ENCODE data around the gene UBAC2.

The UBAC2 gene

GRCh38 chr13:99200432-99201167 lies at the start of gene UBAC2:
Gene UBAC2, plus strand, starts transcription at chr13:99200854. Its CDS starts 55 bp downstream, at chr13:99200909.
- DNase-seq (ENCODE audit: low spot score), result peak; percentile 95

DNA sequence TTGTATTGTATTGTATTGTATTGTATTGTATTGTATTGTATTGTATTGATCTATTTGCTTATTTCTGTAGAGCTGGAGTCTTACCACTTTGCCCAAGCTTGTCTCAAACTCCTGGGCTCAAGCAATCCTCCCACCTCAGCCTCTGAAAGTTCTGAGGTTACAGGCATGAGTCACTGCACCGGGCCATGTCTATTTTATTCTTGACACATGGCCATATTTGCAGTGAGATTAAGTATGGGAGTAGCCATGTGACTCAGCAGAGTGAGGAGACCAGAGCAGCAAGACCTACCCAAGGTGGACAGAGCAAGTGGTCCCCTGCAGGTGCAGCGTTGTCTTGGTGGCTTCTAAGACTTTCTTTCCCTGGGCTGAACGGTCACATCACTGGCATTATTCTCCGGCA lies 49.1 kb upstream of the UBAC2 start:
- peak; percentile 48 for DNase-seq (ENCODE audit: low spot score)

DNA sequence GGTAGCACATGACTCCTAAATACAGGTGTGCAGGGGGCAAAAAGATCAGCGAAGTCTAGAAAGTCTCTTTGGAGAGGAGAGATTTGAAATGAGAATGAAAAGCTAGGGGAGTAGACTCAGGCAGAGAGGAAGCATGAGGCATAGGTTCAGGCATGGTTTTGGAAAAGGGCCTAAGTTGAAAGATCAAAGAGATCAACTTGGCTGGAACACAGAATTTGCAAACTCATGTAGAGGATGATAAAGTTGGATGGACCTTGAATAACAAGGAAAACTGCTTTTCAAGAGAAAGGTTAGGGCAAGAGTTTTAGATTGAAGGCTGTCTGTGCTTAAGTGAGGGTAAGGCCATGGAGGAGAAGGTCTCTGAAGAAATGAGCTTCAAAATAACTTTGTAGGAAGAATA lies 47.4 kb upstream of the UBAC2 start:
- no peak for DNase-seq (ENCODE audit: low spot score)

DNA sequence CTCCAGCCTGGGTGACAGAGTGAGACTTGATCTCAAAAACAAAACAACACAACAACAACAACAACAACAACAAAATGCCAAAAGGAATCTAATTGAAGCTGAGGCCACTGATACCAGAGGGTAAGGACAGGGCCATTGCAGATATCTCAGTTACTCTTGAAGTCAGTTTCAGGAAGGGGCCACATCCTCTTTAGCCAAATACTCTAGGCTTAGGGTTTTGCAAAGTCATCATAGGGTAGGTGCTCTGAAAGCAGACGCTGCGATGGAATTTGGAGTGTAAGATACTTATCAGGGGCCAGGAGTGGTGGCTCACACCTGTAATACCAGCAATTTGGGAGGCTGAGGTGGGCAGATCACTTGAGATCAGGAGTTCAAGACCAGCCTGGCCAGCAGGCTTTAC lies 46.6 kb upstream of the UBAC2 start:
- no peak for DNase-seq (ENCODE audit: low spot score)

GRCh38 chr13:99155821-99156220 lies 44.8 kb upstream of the UBAC2 start:
- DNase-seq (ENCODE audit: low spot score), result no peak

- DNase-seq (ENCODE audit: low spot score), result no peak
Measured at GRCh38 chr13:99157046-99157445, 43.6 kb upstream of the UBAC2 start.

DNA sequence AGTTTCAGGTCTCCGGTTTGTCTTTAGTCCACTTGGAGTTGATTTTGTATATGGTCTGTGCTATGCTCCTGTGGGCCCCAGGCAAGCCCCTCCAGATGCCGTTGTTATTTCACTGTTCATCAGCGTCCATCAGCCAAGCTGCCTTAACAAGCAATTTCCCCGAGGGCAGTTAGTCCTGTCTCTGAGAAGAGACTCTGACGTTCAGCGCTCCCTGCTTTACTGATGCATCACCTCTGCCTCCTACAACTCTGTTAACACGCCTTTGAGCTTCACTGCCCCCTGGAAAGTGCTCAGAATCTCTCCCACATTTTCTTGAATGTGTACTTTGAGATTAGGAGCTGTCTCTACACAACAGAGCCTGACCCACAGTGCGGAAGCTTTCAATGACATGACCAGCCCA lies 41.8 kb upstream of the UBAC2 start:
- no peak for DNase-seq (ENCODE audit: low spot score)

- no peak for DNase-seq (ENCODE audit: low spot score)
Measured at GRCh38 chr13:99159331-99160061, 41.2 kb upstream of the UBAC2 start.

DNA sequence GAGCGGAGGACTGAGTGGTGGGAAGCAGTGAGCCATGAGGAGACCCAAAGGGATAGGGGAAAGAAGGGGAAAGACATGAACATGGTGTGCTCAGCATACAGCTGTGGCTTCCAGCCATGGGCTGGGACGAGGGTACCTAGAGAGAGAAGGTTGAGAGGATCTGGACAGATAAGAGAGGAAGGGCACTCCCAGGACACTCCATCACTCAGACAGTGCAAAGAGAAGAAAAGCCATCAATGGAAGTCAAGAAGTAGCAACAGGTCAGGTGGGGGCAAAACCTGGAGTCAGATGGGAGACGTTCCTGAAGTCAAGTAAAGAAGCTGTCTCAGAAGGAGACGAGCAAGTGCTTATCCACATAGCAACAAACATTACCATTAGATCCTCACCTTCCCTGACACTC lies 40.2 kb upstream of the UBAC2 start:
- DNase-seq (ENCODE audit: low spot score), result no peak

- no peak for DNase-seq (ENCODE audit: low spot score)
Measured at GRCh38 chr13:99161512-99161911, 39.1 kb upstream of the UBAC2 start.

GRCh38 chr13:99162567-99163361 lies 37.9 kb upstream of the UBAC2 start:
- DNase-seq (ENCODE audit: low spot score), result no peak

- DNase-seq (ENCODE audit: low spot score), result no peak
Measured at GRCh38 chr13:99164226-99164625, 36.4 kb upstream of the UBAC2 start.

- no peak for DNase-seq (ENCODE audit: low spot score)
Measured at GRCh38 chr13:99165753-99166587, 34.7 kb upstream of the UBAC2 start.

- DNase-seq (ENCODE audit: low spot score), result no peak
Measured at GRCh38 chr13:99172951-99173350, 27.7 kb upstream of the UBAC2 start.

- DNase-seq (ENCODE audit: low spot score), result no peak
Measured at GRCh38 chr13:99173606-99174005, 27.0 kb upstream of the UBAC2 start.

GRCh38 chr13:99174533-99175100 lies 26.0 kb upstream of the UBAC2 start:
- no peak for DNase-seq (ENCODE audit: low spot score)

DNA sequence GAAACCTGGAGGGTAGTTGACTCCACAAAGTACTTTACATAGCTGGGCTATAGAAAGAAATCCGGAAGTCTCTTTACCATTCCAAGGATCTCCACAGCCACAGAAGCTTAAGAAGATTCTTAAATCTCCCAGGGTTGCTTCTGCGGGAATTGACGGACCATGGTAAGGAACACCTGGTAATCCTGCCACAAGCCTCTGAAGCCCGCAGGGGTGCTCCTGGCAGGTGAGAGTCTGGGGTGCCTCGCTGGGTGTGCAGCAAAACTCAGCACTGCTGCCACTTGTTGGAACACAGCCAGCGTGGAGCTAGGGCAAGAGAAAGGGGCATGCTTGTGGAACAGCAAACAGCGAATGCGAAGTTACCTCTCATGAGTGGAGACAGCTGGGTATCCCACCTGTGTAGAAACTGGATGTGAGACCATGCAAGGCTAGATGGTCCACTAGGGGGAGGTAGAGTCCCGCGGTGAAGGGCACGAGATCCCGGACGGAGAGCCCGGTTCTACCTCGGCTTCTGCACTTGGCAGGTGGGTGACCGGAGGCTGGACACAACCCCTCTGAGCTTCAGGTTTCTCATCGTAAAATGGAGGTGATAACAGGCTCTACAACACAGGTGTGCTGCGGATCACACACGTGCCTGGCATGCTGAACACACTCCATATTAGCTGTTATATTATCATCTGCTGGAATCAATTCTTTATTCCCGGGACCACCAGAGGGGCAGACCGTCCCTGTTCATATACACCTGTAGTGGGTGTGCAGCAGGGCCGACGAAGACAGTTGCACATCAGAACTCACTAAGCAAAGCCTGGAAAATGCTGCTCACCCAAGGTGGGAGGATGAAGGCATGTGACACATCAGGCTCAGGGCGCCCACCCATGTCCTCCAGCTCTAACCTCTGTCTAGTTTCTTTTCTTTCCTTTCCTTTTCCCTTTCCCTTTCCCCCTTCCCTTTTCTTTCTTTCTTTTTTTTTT lies 24.1 kb upstream of the UBAC2 start:
- peak; percentile 70 for DNase-seq (ENCODE audit: low spot score)

DNA sequence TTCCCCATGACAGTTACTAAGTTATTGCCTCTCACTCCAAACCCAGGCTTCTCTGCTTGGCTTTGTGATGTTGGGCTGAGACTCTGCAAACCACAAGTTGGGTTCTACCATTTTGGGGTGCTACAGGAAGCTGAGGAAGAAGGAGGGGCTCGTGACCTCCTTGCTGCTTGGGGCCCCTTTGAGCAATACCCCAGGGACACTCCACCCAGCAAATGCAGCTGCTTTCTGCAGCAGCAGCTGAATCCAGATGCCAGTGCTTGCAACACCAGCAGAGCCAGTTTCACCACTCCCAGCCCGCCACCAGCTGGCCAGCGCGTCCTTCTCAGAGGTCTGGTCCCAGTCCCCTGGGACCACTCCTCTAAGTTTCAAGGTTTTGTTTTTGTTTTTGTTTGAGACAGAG lies 22.0 kb upstream of the UBAC2 start:
- DNase-seq (ENCODE audit: low spot score), result no peak

DNA sequence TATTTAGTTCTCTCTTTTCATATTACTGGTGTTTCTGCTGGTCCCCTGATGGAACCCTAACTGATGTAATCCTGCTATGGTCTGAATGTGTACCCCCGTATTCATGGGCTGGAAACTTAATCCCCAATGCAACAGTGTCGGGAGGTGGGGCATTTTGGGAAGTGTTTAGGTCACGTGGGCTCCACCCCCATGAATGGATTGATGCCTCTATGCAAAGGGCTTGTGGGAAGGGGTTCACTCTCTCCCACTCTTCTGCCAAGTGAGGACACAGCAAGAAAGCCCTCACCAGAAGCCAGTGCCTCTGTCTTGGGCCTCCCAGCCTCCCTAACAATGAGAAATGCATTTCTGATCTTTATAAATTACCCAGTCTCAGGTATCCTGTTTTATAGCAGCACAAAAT lies 21.2 kb upstream of the UBAC2 start:
- no peak for DNase-seq (ENCODE audit: low spot score)

GRCh38 chr13:99182439-99182838 lies 18.2 kb upstream of the UBAC2 start:
- no peak for DNase-seq (ENCODE audit: low spot score)
